ENCODE results near the gene GUCY1A1. TPM values are rescaled to one million over a fixed set of nuclear protein-coding genes. Genes with fewer than 3 reads are reported as not detected.

Gene GUCY1A1
- total RNA-seq, 1 donor from 2014 or later, result not detected

- intact Hi-C loops (cut with micrococcal nuclease), result no loop called here
Observed at GRCh38 chr4:155658681-155659064, 8.0 kb upstream of the GUCY1A1 start.

- intact Hi-C loops (cut with micrococcal nuclease), result no loop called here
Observed at GRCh38 chr4:155659176-155659575, 7.5 kb upstream of the GUCY1A1 start.

GRCh38 chr4:155660436-155660835 lies 6.2 kb upstream of the GUCY1A1 start:
- intact Hi-C loops (cut with micrococcal nuclease), result loop anchor here (10.0 kb wide), 1 partner anchor 216 kb away; no protein-coding TSS in a partner anchor

- intact Hi-C loops (cut with micrococcal nuclease), result loop anchor here (5.0 to 10.0 kb wide), 2 partner anchors 92 to 220 kb away; partner anchors contain the start of gene GUCY1B1
Observed at GRCh38 chr4:155665054-155665453, 1.6 kb upstream of the GUCY1A1 start.

- intact Hi-C loops (cut with micrococcal nuclease), result loop anchor here (5.0 to 10.0 kb wide), 2 partner anchors 90 to 222 kb away; partner anchors contain the start of gene GUCY1B1
Observed at GRCh38 chr4:155667222-155667567, 547 bp downstream of the GUCY1A1 start.

- intact Hi-C loops (cut with micrococcal nuclease), result loop anchor here (5.0 to 10.0 kb wide), 2 partner anchors 89 to 223 kb away; partner anchors contain the start of gene GUCY1B1
Observed at GRCh38 chr4:155667568-155668511, 1.2 kb downstream of the GUCY1A1 start.

GRCh38 chr4:155668707-155669220 lies 2.1 kb downstream of the GUCY1A1 start:
- intact Hi-C loops (cut with micrococcal nuclease), result loop anchor here (5.0 to 10.0 kb wide), 2 partner anchors 89 to 224 kb away; partner anchors contain the start of gene GUCY1B1

GRCh38 chr4:155672342-155672741 lies 5.7 kb downstream of the GUCY1A1 start:
- intact Hi-C loops (cut with micrococcal nuclease), result no loop called here

- intact Hi-C loops (cut with micrococcal nuclease), result no loop called here
Observed at GRCh38 chr4:155673453-155673979, 6.9 kb downstream of the GUCY1A1 start.

GRCh38 chr4:155674669-155675071 lies 8.0 kb downstream of the GUCY1A1 start:
- intact Hi-C loops (cut with micrococcal nuclease), result no loop called here

- intact Hi-C loops (cut with micrococcal nuclease), result no loop called here
Observed at GRCh38 chr4:155675709-155676429, 9.2 kb downstream of the GUCY1A1 start.

- intact Hi-C loops (cut with micrococcal nuclease), result no loop called here
Observed at GRCh38 chr4:155676430-155676825, 9.8 kb downstream of the GUCY1A1 start.

- intact Hi-C loops (cut with micrococcal nuclease), result no loop called here
Observed at GRCh38 chr4:155678011-155678410, 11.4 kb downstream of the GUCY1A1 start.

GRCh38 chr4:155679343-155679742 lies 12.7 kb downstream of the GUCY1A1 start:
- intact Hi-C loops (cut with micrococcal nuclease), result no loop called here

GRCh38 chr4:155681886-155682285 lies 15.2 kb downstream of the GUCY1A1 start:
- intact Hi-C loops (cut with micrococcal nuclease), result no loop called here

GRCh38 chr4:155684423-155684822 lies 17.8 kb downstream of the GUCY1A1 start:
- intact Hi-C loops (cut with micrococcal nuclease), result no loop called here

GRCh38 chr4:155684892-155685541 lies 18.4 kb downstream of the GUCY1A1 start:
- intact Hi-C loops (cut with micrococcal nuclease), result no loop called here

GRCh38 chr4:155687380-155687982 lies 20.8 kb downstream of the GUCY1A1 start:
- intact Hi-C loops (cut with micrococcal nuclease), result no loop called here

- intact Hi-C loops (cut with micrococcal nuclease), result no loop called here
Observed at GRCh38 chr4:155688211-155688610, 21.6 kb downstream of the GUCY1A1 start.

GRCh38 chr4:155688860-155689259 lies 22.2 kb downstream of the GUCY1A1 start:
- intact Hi-C loops (cut with micrococcal nuclease), result no loop called here

Measured in T-helper 1 cell treated with Interleukin-12 subunit alpha and Interleukin-12 subunit beta and Interleukin-4 antibody, amounts not matched to agents 30 ng/mL and 1 ng/mL, for 36 hours (primary cell).